HG02798 (cell line): ENCODE data around the gene PPM1H.

Experiments
- ATAC-seq: cut with Tn5 transposase; IDR thresholded peaks from one replicate; pipeline ENCODE4 v1.9.1; 2021; ENCODE audit warnings: mild to moderate bottlenecking; ENCODE audit not compliant: unreplicated experiment, poor library complexity

Gene PPM1H

GRCh38 chr12:62878211-62878610, 56.7 kb downstream of the PPM1H start:
- ATAC-seq, result no peak

- ATAC-seq, result no peak
Measured at GRCh38 chr12:62876938-62877548, 57.9 kb downstream of the PPM1H start.

- no peak for ATAC-seq
Measured at GRCh38 chr12:62873826-62874448, 61.0 kb downstream of the PPM1H start.

GRCh38 chr12:62873116-62873825, 61.7 kb downstream of the PPM1H start:
- no peak for ATAC-seq

GRCh38 chr12:62868820-62869219, 66.1 kb downstream of the PPM1H start:
- ATAC-seq, result no peak

GRCh38 chr12:62866451-62867082, 68.4 kb downstream of the PPM1H start:
- ATAC-seq, result no peak

- no peak for ATAC-seq
Measured at GRCh38 chr12:62865937-62866336, 69.0 kb downstream of the PPM1H start.

- ATAC-seq, result no peak
Measured at GRCh38 chr12:62865065-62865464, 69.9 kb downstream of the PPM1H start.

- no peak for ATAC-seq
Measured at GRCh38 chr12:62862259-62862881, 72.6 kb downstream of the PPM1H start.

- no peak for ATAC-seq
Measured at GRCh38 chr12:62861586-62861985, 73.4 kb downstream of the PPM1H start.

- no peak for ATAC-seq
Measured at GRCh38 chr12:62860501-62861411, 74.2 kb downstream of the PPM1H start.

- ATAC-seq, result no peak
Measured at GRCh38 chr12:62860020-62860419, 74.9 kb downstream of the PPM1H start.

GRCh38 chr12:62859321-62859737, 75.6 kb downstream of the PPM1H start:
- ATAC-seq, result no peak

- no peak for ATAC-seq
Measured at GRCh38 chr12:62856454-62856853, 78.5 kb downstream of the PPM1H start.

- ATAC-seq, result no peak
Measured at GRCh38 chr12:62854024-62854423, 80.9 kb downstream of the PPM1H start.

- no peak for ATAC-seq
Measured at GRCh38 chr12:62849398-62849797, 85.6 kb downstream of the PPM1H start.

GRCh38 chr12:62848418-62848817, 86.5 kb downstream of the PPM1H start:
- no peak for ATAC-seq

- no peak for ATAC-seq
Measured at GRCh38 chr12:62847709-62848108, 87.2 kb downstream of the PPM1H start.

- ATAC-seq, result no peak
Measured at GRCh38 chr12:62846491-62846890, 88.5 kb downstream of the PPM1H start.

- no peak for ATAC-seq
Measured at GRCh38 chr12:62844915-62845314, 90.0 kb downstream of the PPM1H start.
